ENCODE results near the gene GCNA.
"Not testable (repeated sequence)": the region's sequence is repeated elsewhere in the genome, so short reads cannot be mapped to it uniquely, and the experiment has no call there.

The GCNA gene

GRCh38 chrX:71611736-71612135 is 33.5 kb downstream of the GCNA start:
- not testable (repeated sequence) for FAIRE-seq

GRCh38 chrX:71612256-71612655 is 34.0 kb downstream of the GCNA start:
- no peak for FAIRE-seq
- DNase-seq (ENCODE audit: insufficient read length, low spot score) = no peak

More at GRCh38 chrX:71611736-71612135, 33.5 kb downstream of the GCNA start:
- DNase-seq (ENCODE audit: insufficient read length, low spot score) = not testable (repeated sequence)

- FAIRE-seq (no peak), DNase-seq (ENCODE audit: insufficient read length, low spot score) (no peak)
Measured at GRCh38 chrX:71615056-71615455, 36.8 kb downstream of the GCNA start.

- FAIRE-seq (no peak), DNase-seq (ENCODE audit: insufficient read length, low spot score) (no peak)
Measured at GRCh38 chrX:71615954-71616353, 37.7 kb downstream of the GCNA start.

GRCh38 chrX:71616672-71617529 is 38.7 kb downstream of the GCNA start:
- FAIRE-seq (peak; percentile 20), DNase-seq (ENCODE audit: insufficient read length, low spot score) (no peak)

- no peak for FAIRE-seq
Measured at GRCh38 chrX:71617742-71618141, 39.5 kb downstream of the GCNA start.

GRCh38 chrX:71618303-71618721 is 40.1 kb downstream of the GCNA start, which contains the start of gene CXCR3:
Gene CXCR3, minus strand, starts transcription at chrX:71618511. Its CDS starts 62 bp downstream, at chrX:71618449.
- FAIRE-seq = no peak
- no peak for DNase-seq (ENCODE audit: insufficient read length, low spot score)

More at GRCh38 chrX:71617742-71618141, 39.5 kb downstream of the GCNA start:
- DNase-seq (ENCODE audit: insufficient read length, low spot score) = no peak

- DNase-seq (ENCODE audit: insufficient read length, low spot score) = no peak
- FAIRE-seq = no peak
Measured at GRCh38 chrX:71618787-71619186, 40.5 kb downstream of the GCNA start.

GRCh38 chrX:71619193-71619592 is 41.0 kb downstream of the GCNA start:
- FAIRE-seq (no peak), DNase-seq (ENCODE audit: insufficient read length, low spot score) (no peak)

GRCh38 chrX:71619986-71620385 is 41.7 kb downstream of the GCNA start:
- FAIRE-seq (no peak), DNase-seq (ENCODE audit: insufficient read length, low spot score) (no peak)

GRCh38 chrX:71621603-71622002 is 43.4 kb downstream of the GCNA start:
- FAIRE-seq (no peak), DNase-seq (ENCODE audit: insufficient read length, low spot score) (no peak)

GRCh38 chrX:71622032-71622575 is 43.9 kb downstream of the GCNA start:
- DNase-seq (ENCODE audit: insufficient read length, low spot score) (no peak), FAIRE-seq (no peak)

GRCh38 chrX:71622576-71623450 is 44.6 kb downstream of the GCNA start:
- no peak for FAIRE-seq
- peak; percentile 77 for DNase-seq (ENCODE audit: insufficient read length, low spot score)

GRCh38 chrX:71623714-71624113 is 45.5 kb downstream of the GCNA start:
- DNase-seq (ENCODE audit: insufficient read length, low spot score) (no peak), FAIRE-seq (no peak)

GRCh38 chrX:71625471-71625870 is 47.2 kb downstream of the GCNA start:
- FAIRE-seq = no peak
- no peak for DNase-seq (ENCODE audit: insufficient read length, low spot score)

GRCh38 chrX:71626576-71626975 is 48.3 kb downstream of the GCNA start:
- DNase-seq (ENCODE audit: insufficient read length, low spot score) = no peak
- FAIRE-seq = no peak

- DNase-seq (ENCODE audit: insufficient read length, low spot score) (no peak), FAIRE-seq (no peak)
Measured at GRCh38 chrX:71627588-71628404, 49.6 kb downstream of the GCNA start.

- no peak for FAIRE-seq
- no peak for DNase-seq (ENCODE audit: insufficient read length, low spot score)
Measured at GRCh38 chrX:71629467-71629866, 51.2 kb downstream of the GCNA start.

GRCh38 chrX:71632923-71633657 is 54.9 kb downstream of the GCNA start:
- FAIRE-seq (no peak), DNase-seq (ENCODE audit: insufficient read length, low spot score) (no peak)

GRCh38 chrX:71634366-71634765 is 56.1 kb downstream of the GCNA start:
- DNase-seq (ENCODE audit: insufficient read length, low spot score) (no peak), FAIRE-seq (no peak)

Data from HTR-8/SVneo (cell line).